HG03442 (cell line): ENCODE measurements around the gene A3GALT2.

Experiments
- ATAC-seq: cut with Tn5 transposase; IDR thresholded peaks from one replicate; pipeline ENCODE4 v1.9.1; 2021; ENCODE audit warnings: mild to moderate bottlenecking, moderate library complexity; ENCODE audit not compliant: unreplicated experiment

A3GALT2 gene

DNA sequence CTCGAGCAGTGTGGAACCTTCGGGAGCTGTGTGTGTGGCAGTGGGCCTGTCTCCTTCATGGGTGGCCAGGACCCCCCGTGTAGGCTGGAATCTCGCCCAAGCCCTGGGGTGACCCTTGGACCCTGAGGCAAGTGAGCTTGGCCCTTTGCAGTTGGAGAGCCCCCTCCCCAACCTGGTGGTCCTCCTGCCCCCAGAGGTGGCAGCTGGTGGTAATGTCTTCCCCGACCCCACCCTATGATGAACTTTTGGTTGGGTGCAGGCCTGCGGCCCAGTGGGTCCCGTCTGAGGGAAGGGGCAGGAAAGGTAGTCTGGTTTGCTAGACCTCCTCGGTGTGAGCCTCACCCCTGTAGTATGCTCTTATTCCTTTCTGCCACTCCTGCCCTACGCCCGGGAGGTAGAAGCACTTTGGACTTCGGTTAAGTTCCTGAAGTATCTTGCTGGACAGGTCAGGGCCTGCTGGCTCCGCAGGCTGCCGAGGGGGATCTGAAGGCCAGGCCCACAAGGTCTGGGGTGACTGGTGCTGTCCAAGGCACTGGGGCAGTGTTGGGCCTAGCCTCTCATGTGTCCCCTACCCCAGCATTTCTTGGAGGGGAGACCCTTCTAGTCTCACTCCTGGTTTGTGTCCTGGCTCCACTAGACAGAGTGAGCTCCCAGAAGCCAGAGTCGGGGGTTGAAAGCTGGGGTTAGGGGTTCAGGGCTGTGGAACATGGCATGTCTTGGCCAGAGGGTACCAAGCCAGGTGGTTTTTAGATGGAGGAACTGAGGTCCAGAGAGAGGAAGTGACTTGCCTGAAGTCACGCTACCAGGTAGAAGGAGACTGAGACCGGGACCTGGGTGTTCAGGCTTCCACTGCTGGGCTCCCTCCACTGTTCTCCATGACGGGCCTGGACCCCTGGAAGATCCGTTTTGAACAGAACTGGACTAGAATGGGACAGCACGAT lies 62.9 kb downstream of the A3GALT2 start:
- no peak for ATAC-seq

DNA sequence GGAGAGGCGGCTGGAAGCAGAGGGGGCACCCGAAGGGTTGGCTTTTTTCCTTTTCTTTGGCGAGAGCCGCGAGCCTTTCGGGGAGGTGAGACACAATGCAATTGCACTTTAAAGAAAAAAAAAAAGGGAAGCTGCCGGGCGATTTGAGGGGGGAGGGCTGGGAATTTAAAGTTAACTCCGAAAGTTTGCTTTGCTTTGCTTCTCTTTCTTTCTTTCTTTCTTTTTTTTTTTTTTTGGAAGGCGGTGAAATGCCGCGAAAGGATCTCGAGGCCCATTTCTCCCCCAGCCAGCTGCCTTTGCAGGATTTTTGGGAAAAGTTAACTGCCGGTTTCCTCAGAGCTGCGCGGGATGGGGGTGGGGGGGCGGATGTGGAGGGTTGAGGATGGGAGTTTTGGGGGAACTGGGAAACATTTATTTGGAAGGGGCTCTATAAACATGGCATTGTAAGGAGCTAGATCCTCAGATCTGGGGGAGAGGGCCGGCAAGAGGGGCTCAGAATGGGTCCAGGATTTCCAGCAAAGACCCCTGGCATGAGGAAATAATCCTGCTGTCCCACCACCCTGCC lies 63.6 kb downstream of the A3GALT2 start:
- ATAC-seq, result no peak
